Stimulated activated CD4-positive, alpha-beta T cell treated with anti-CD3 and anti-CD28 coated beads, Interleukin-1b, Interleukin-23, amount 100 ng/mL, for 24 hours (primary cell): Measurements from ENCODE around the gene SEPTIN7.

Source experiments
- DNase-seq, 4 experiments: peaks; one replicate each; pipeline ENCODE4 v3.0.0-alpha.2; 2020; ENCODE audit warnings: low read depth in 4 of 4, low spot score in 1 of 4

SEPTIN7 gene

GRCh38 chr7:35828817-35829216 lies 28.0 kb downstream of the SEPTIN7 start:
- no peak for DNase-seq

DNA sequence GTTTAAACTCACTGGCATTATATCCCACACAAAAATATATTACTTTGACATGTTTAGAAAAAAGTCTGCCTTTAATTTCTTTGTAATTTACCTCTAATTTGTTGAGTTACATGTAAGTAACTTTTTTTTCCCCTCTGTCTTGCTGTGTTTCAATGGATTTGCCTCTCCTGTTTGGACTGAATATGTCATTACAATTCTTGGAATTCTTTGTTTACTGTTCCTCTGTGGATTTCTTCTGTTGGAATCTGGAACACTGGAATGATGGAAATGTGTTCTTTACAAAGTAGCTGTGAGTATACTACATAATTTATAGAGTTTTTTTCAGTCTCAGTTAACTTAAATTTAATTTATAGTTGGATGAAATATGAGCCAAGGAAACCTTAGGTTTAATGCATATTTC lies 30.4 kb downstream of the SEPTIN7 start:
- DNase-seq = no peak

- DNase-seq = no peak
Observed at GRCh38 chr7:35839860-35840854, 39.3 kb downstream of the SEPTIN7 start.

- DNase-seq = no peak
Observed at GRCh38 chr7:35846816-35847412, 46.1 kb downstream of the SEPTIN7 start.

DNA sequence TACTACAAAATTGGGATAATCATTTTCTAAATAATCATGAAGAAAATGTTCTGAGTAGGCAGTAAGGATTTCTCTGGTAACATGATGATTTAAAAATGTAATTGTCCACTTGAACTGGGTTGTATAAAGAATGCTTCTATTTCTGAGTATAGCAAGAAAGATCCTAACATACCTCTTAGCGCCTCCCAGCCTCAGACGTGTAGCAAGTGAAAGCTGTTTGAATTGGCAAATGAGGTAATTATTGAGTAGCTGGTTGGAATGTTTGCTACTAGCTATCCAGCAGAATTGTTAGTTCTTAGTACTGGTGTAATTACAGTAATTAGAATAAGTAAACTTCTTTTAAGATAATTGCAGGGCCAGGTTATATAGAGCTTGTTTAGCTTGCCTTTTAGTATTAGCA lies 47.9 kb downstream of the SEPTIN7 start:
- DNase-seq = no peak

GRCh38 chr7:35849158-35849831 lies 48.4 kb downstream of the SEPTIN7 start:
- DNase-seq = no peak

DNA sequence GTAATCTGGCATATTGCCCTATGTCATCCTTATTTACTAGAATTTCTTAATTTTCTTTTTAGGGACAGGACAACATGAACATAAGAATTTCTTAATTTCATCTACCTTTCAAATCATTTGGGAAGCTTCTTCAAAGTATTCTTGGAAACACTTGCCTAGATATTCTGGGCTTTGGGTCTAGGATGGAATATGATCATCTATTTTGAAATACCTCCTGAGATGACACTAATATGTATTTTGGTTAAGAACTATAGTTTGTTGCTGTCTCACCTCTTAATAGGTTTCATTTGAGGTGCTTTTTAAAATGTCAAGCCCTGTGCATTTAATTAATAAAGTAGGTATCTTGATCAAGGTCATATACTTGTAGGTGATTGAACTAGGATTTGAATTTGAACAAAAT lies 49.1 kb downstream of the SEPTIN7 start:
- no peak for DNase-seq
